GM23338 (cell line): Measurements from ENCODE around the gene GUCY2C.

ENCODE experiments used
- CREB1 ChIP-seq: fragments of 250-450 bp; sonication (Bioruptor Pico); IDR thresholded peaks from 2 replicates; pipeline ENCODE4 v1.5.0; 2020; ENCODE audit warnings: low read depth, mild to moderate bottlenecking, moderate library complexity
- CTCF ChIP-seq, 2 experiments: fragments of 200-600 bp in 1 of 2; sonication (generic) in 1 of 2; conservative IDR thresholded peaks; 2 replicates each; pipeline versions ENCODE4 v1.5.1 to v1.6.1; 2016 to 2017; ENCODE audit warnings: antibody characterized with exemption in 2 of 2, low read depth in 2 of 2, mild to moderate bottlenecking in 2 of 2, moderate library complexity in 1 of 2
- EZH2phosphoT487 ChIP-seq: fragments of 200-600 bp; sonication (generic); IDR thresholded peaks from one replicate; pipeline ENCODE4 v1.8.1; 2018; ENCODE audit warnings: antibody characterized with exemption; ENCODE audit not compliant: unreplicated experiment
- POLR2AphosphoS5 ChIP-seq: IDR thresholded peaks from 2 replicates; pipeline ENCODE4 v1.6.1; 2016; ENCODE audit warnings: antibody characterized with exemption, low read depth
- REST ChIP-seq: IDR thresholded peaks from one replicate; pipeline ENCODE4 v1.6.1; 2018; ENCODE audit warnings: antibody characterized with exemption; ENCODE audit not compliant: unreplicated experiment

- TF ChIP-seq CTCF (conservative IDR thresholded peaks at IDR 0.05; ENCODE audit: low read depth in 2 of 2): no peak
- TF ChIP-seq EZH2phosphoT487: no peak
- TF ChIP-seq POLR2AphosphoS5: no peak
- TF ChIP-seq REST: no peak
- TF ChIP-seq CREB1 (CRISPR knock-in tag): no peak
Observed at GRCh38 chr12:14681190-14681589, 15.2 kb downstream of the GUCY2C start.
